ENCODE results near the gene LY6G6C. TPM values are rescaled to one million over a fixed set of nuclear protein-coding genes. Genes with fewer than 3 reads are reported as not detected.

LY6G6C gene
- total and polyA plus RNA-seq, 10 of the 15 experiments (the other 5 are each of a cell fraction or from before 2014, with no cell fraction given): not detected

GRCh38 chr6:31729515-31729978, 8.0 kb upstream of the LY6G6C start:
- Histone ChIP-seq H3K9ac (ENCODE audit: control insufficient read depth, insufficient read depth, low read length) (peak overlapping the region; percentile 25; the same call in 1 of the 2 replicates), H3K9me3 (replicated peaks; ENCODE audit: control insufficient read depth, insufficient read depth, low read length) (no peaks in the 10 kb centered on the region), H2AFZ (ENCODE audit: control insufficient read depth, low read depth, low read length) (peak overlapping the region; percentile 29), H3K27ac (ENCODE audit: control insufficient read depth, insufficient read depth) (peak overlapping the region; percentile 13; the same call in 1 of the 2 replicates), H4K20me1 (ENCODE audit: control insufficient read depth, insufficient read depth) (0 out of 2 replicates have a peak, but pooled peaks cover 3% of the 10 kb centered on the region), H3K4me1 (ENCODE audit: control insufficient read depth, insufficient read depth, low read length) (peaks cover 33% of the 10 kb centered on the region), H3K4me2 (ENCODE audit: control insufficient read depth, insufficient read depth) (peak overlapping the region; percentile 98), H3K79me2 (ENCODE audit: control insufficient read depth, insufficient read depth, low read length) (peaks cover 16% of the 10 kb centered on the region), H3K36me3 (ENCODE audit: control insufficient read depth in 2 of 2, insufficient read depth in 2 of 2, low read length in 1 of 2) (peaks cover 6 to 15% of the 10 kb centered on the region in 2 experiments), H3K4me3 (peak overlapping the region; percentile 78), H3K27me3 (replicated peaks in 1 of 2; ENCODE audit: control insufficient read depth in 2 of 2, insufficient read depth in 2 of 2, low read length in 1 of 2) (no peaks in the 10 kb centered on the region)
- ChIA-PET CTCF (interaction anchor here (0.6 to 15.8 kb wide), 19 partner anchors 9 to 221 kb away, joined by 3 to 208 read pairs (median 5); partner anchors contain the start of genes HSPA1B, LY6G5C, MSH5 and VARS1), SMC1A (ENCODE audit: uncharacterized antibody, unreplicated experiment) (interaction anchor here (0.6 to 5.3 kb wide), 13 partner anchors 9 to 107 kb away, joined by 3 to 45 read pairs (median 3); partner anchors contain the start of genes CLIC1, HSPA1A, HSPA1L and LSM2), POLR2A (interaction anchor here (0.9 to 2.8 kb wide), 9 partner anchors 10 to 327 kb away, joined by 3 to 30 read pairs (median 3); partner anchors contain the start of genes HSPA1B, MSH5 and NEU1), RAD21 (ENCODE audit: unreplicated experiment) (interaction anchor here (0.7 to 3.6 kb wide), 18 partner anchors 10 to 466 kb away, joined by 3 to 44 read pairs (median 4); partner anchors contain the start of genes HSPA1A, HSPA1B, HSPA1L and LSM2)
- DNase-seq (ENCODE audit: low read depth, low spot score) (peak; percentile 35), FAIRE-seq (no peak), ATAC-seq (peak; percentile 84)
- intact Hi-C loops (cut with micrococcal nuclease; ENCODE audit: unreplicated experiment) (loop anchor here (1.0 to 2.0 kb wide), 3 partner anchors 39 to 97 kb away; partner anchors contain the start of gene HSPA1B), in situ Hi-C loops (cut with MboI) (no loop called here)
- WGBS (ENCODE audit: insufficient coverage, insufficient replicate concordance, low lambda C conversion rate, missing lambda C conversion rate): under 1% methylated on average over 29 of the region's 29 CpGs
- no TSS peak for BruUV-seq (replicated peaks)
- TF ChIP-seq SMARCA5 (IDR thresholded peaks at IDR 0.05) (peak; percentile 62; the same call in 1 of the 2 replicates), MLLT1 (IDR thresholded peaks at IDR 0.05) (peak; percentile 74; the same call in 1 of the 2 replicates), NR2C2 (IDR thresholded peaks at IDR 0.05; ENCODE audit: borderline replicate concordance, control insufficient read depth, insufficient read length, low read depth) (no peak), YY1 (IDR thresholded peaks at IDR 0.05; ENCODE audit: low read depth, low read length) (peak; percentile 70), EGR1 (IDR thresholded peaks at IDR 0.05; ENCODE audit: borderline replicate concordance in 1 of 2, low read depth in 2 of 2, low read length in 2 of 2) (0 out of 3 replicates have a peak, but pooled peaks of 1 of the 2 experiments have one; percentile 38), DPF2 (IDR thresholded peaks at IDR 0.05) (no peak; the same call in 1 of the 2 replicates), TCF12 (IDR thresholded peaks at IDR 0.05; ENCODE audit: low read depth, low read length) (peak; percentile 57; the same call in 1 of the 2 replicates), NKRF (conservative IDR thresholded peaks at IDR 0.05) (peak; percentile 62; the same call in 1 of the 2 replicates), RAD21 (IDR thresholded peaks at IDR 0.05; ENCODE audit: insufficient read depth, low read depth, low read length) (peak; percentile 90), YBX1 (IDR thresholded peaks at IDR 0.05) (no peak), JUNB (IDR thresholded peaks at IDR 0.05) (no peak), SP1 (IDR thresholded peaks at IDR 0.05; ENCODE audit: low read depth, low read length) (peak; percentile 42), EED (IDR thresholded peaks at IDR 0.05; ENCODE audit: low read depth) (0 out of 2 replicates have a peak, but pooled peaks have one; percentile 28), STAT1 (conservative IDR thresholded peaks at IDR 0.05) (0 out of 2 replicates have a peak, but pooled peaks have one; percentile 39), SIN3A (IDR thresholded peaks at IDR 0.05; ENCODE audit: low read depth, low read length) (peak; percentile 69)
- TF ChIP-seq, protein P1, sequence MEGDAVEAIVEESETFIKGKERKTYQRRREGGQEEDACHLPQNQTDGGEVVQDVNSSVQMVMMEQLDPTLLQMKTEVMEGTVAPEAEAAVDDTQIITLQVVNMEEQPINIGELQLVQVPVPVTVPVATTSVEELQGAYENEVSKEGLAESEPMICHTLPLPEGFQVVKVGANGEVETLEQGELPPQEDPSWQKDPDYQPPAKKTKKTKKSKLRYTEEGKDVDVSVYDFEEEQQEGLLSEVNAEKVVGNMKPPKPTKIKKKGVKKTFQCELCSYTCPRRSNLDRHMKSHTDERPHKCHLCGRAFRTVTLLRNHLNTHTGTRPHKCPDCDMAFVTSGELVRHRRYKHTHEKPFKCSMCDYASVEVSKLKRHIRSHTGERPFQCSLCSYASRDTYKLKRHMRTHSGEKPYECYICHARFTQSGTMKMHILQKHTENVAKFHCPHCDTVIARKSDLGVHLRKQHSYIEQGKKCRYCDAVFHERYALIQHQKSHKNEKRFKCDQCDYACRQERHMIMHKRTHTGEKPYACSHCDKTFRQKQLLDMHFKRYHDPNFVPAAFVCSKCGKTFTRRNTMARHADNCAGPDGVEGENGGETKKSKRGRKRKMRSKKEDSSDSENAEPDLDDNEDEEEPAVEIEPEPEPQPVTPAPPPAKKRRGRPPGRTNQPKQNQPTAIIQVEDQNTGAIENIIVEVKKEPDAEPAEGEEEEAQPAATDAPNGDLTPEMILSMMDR (IDR thresholded peaks at IDR 0.05 in 2 of 3, conservative IDR thresholded peaks at IDR 0.05 in 1 of 3; ENCODE audit: control insufficient read depth in 2 of 3, extremely low read depth in 1 of 3, insufficient read depth in 1 of 3, low read depth in 3 of 3, low read length in 3 of 3): peak in 2 of 3 experiments; percentile 84 to 94; a peak in 3 of 6 replicates

Measured in GM12878 (cell line).